GM18519 (cell line): ENCODE data around the gene P2RX3.

Source experiments
- ATAC-seq: cut with Tn5 transposase; IDR thresholded peaks from one replicate; pipeline ENCODE4 v1.9.1; 2021; ENCODE audit warnings: mild to moderate bottlenecking, moderate library complexity; ENCODE audit not compliant: unreplicated experiment, low FRiP score

Gene P2RX3

DNA sequence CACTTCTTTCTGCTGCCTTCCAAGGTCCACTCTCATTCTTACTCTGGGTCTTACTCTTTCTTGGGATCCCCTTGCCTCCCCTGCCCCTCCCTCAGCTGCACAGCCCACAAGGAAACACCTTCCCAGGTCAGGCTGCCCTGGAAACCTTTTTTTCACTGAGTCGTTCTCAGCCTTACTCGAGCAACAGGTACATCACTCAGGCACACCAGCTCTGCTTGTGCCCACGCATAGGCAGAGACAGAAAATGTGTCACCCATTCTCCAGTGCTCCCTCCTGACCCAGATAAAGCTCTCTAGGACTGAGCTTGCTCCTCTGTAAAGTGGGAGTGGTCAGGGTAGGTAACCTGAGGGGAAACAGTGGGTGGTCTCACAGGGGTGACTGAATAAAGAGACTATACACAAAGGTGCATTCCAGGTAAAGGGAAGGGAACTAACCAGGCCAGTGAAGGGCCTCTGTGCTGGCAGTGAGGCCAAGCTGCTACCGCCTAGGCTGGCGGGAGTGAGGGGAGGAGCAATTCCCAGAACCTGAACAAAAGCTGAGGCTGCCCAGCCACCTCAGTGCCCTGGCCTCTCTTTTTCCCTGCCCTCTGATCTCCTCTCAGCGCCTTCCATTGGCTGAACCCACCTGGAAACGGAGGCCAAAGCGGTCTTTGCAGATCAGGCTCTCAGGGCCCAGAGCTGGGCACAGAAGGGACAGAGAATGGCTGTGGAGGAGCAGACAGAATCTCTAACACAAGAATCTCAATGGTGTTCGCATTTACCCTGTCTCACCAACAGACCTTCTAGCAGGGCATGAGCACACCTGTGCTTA, 26.9 kb downstream of the P2RX3 start:
- ATAC-seq = no peak

GRCh38 chr11:57368106-57368844, 30.1 kb downstream of the P2RX3 start:
- ATAC-seq = no peak

DNA sequence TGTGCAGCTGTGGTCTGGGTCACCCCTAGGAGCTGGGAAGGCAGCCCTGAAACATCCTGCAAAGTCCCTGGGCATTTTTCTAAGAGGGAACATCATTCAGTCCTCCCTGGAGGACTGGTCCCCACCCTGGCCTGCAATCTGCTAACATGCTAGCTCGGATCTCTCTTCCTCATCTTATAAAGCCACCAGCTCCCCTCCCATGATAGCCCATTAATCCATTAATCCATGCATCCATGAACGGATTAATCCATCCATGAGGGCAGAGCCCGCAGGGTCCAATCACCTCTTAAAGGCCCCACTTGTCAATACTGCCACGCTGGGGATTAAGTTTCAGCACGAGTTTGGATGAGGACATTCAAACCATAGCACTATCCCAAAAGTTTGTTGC, 30.7 kb downstream of the P2RX3 start:
- ATAC-seq = no peak

GRCh38 chr11:57370251-57370650, 32.1 kb downstream of the P2RX3 start:
- no peak for ATAC-seq

- no peak for ATAC-seq
Observed at GRCh38 chr11:57370941-57371340, 32.8 kb downstream of the P2RX3 start.

GRCh38 chr11:57373146-57373545, 35.0 kb downstream of the P2RX3 start:
- no peak for ATAC-seq

DNA sequence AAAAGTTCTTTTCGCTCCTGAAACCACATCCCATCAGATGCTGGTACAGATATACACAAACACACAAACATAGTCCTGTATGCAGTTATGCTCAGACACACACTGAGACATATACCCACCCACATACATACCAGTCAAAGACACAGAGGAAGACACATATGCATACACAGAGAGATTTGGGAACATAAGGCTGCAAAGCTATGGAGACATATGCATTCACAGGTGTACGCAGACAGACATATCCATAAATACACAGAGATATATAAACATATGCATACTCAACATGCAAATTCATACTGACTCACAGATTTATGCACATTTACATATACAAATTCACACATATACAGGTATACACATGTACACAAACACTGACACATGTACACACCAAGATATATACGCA, 36.8 kb downstream of the P2RX3 start:
- no peak for ATAC-seq

GRCh38 chr11:57375490-57375889, 37.3 kb downstream of the P2RX3 start:
- no peak for ATAC-seq

GRCh38 chr11:57376095-57377090, 38.2 kb downstream of the P2RX3 start:
- no peak for ATAC-seq

DNA sequence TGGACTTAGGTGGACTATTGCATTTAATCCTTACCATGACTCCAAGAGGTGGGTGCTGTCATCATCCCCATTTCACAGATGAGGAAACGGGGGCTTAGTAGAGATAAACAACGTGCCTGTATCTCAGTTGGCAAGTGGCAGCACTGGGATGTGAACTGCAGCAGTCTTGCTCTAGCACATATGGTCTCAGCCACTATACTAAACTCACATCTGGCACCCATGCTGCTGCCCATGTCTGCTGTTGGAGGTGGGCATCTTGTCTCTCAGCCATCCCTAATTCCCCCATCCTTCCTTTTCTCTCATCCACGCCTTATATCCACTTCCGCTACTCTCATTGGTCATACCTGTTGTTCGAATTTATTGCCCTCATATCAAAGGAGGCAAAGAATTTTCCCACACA, 39.0 kb downstream of the P2RX3 start:
- ATAC-seq = no peak

DNA sequence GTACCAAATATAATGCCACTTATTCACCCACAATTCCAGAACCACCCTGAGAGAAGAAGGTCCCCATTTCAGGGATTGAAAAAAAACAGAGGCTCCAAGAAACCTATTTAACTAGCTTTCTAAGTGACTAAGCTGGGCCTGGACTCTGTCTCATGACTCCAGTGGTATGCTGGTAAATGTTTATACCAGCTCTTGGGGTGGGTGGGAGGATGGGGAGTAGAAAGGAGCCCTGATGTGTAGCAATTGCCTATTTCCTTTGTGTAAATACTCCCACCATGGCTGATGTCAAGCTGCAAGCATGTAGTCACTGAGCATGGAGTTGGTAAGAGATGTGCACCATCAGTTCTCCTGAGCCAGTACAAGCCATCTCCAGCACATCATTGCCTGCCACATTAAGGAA, 40.0 kb downstream of the P2RX3 start:
- no peak for ATAC-seq

DNA sequence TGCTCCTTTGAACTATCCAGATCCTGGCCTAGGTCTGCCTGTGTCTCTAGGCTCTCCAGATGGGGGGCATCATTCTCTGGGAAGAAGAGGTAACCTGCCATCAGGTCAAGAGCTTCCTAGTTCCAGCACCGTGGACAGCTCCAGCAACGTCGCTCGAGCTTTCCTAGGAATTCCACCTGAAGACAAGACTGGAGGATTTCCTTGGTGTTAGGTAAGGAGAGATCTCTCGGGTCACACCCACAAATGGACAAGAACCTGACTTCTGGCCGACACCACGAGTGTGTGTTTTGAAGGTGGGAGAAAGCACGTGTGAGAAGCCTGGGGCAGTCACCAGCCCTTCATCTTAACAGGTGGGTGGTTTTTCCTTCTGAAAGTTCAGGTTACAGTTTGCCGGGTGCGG, 41.6 kb downstream of the P2RX3 start:
- no peak for ATAC-seq

GRCh38 chr11:57380975-57381374, 42.8 kb downstream of the P2RX3 start, which contains the start of gene PRG3:
PRG3 (minus strand) TSS chr11:57381150; CDS start chr11:57380708, 442 bp downstream.
- ATAC-seq = no peak

DNA sequence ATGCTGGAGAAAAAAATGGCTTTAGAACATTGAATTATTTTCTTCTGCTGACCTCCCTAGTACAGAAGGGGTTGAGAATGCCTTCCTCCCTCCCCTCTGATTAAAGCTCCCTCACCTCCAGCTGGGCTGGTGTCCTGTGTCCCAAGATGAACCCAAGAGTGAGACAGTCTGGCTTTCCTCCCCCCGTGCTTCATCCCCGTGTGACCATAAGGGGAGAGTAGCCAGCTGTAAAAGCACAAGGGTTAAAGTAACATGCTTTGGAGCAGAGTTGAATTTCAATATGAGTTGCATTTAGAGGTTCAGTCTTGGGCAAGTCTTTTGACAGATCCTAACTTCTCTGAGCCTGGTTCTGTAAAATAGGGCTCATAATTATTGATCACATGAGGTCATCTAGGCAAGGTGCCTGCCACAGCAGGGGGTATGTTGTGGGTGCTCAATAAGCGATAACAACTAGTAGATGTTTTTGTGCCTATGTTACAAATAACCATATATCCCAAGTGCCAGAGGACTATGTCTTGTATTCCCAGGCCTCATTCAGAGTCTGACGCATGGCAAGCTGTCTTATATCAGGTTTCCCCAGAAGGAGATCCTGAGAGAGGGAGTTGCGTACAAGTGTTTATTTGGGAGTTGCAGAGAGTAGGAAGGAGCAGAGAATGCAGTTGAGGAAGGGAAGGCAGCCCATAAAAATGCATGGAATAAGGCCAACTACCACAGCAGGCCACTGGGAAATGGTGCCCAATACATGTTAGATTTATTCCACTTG, 48.2 kb downstream of the P2RX3 start:
- no peak for ATAC-seq

DNA sequence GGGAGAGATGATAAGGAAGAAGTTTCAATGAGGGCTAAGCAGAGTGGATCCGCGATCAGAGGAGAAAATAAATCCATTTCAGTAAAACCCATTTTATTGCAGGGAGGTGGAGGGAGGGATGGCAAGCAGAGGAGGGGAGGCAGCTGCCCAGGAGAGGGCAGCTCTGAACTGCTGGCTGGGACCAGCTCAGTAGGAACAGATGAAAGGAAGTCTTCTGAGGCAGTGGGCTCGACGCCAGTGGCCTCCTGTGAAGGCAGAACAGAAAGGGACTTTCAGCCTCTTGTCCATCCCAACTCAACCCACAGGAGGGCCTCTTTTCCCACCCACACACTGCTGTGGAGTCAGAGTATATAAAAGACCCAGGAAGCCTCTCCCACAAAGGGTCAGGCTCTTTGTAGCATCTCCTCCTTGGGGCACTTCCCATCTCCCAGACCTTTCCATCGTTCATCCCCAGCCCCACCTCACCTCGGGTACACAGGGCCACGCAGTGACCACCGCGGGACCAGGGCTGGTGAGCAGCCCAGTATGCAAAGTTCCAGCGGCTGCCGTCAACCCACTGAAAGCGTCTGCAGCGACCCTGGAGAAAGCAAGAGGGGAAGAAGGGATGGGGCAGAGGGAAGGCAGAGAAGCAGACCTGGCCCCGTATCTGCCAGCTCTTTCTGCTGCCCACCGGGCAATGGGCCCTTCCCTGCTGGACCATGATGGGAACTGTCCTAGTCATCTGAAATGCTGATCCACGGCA, 49.3 kb downstream of the P2RX3 start:
- no peak for ATAC-seq

DNA sequence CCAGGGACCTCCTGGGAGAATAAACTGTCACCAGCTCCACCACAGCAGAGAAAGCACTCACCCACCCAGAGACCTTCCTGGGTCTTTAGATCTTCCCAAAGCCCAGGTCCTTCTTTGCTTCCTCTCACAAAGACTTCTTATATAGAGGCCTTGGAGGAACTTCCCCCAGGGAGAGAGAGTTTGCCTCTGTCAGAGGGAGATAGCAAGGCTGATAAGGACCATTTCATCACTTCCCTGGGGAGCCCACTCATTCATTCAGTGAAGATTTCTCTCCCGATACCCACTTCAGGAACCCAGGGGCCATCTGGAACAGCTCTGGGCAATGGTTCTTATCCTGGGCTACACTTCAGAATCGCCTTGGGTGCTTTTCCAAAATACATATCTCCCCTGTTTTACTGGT, 52.4 kb downstream of the P2RX3 start, which contains the start of gene PRG2:
Gene PRG2 (minus strand): TSS at position 116 of the 400 bp plus-strand sequence. CDS start 706 bp downstream, outside the sequence.
- no peak for ATAC-seq

GRCh38 chr11:57391111-57391510, 53.0 kb downstream of the P2RX3 start:
- no peak for ATAC-seq

GRCh38 chr11:57391539-57391938, 53.4 kb downstream of the P2RX3 start:
- ATAC-seq = no peak
